SK-N-SH (cell line): ENCODE data around the gene RIN2. TPM values are rescaled to one million over a fixed set of nuclear protein-coding genes. Genes with fewer than 3 reads are reported as not detected.
A peak's percentile ranks its signal among the peaks of the same experiment; 100 is the strongest.
"Not testable (repeated sequence)": the region's sequence is repeated elsewhere in the genome, so short reads cannot be mapped to it uniquely, and the experiment has no call there.

Experiments
- CTCF ChIA-PET: fragments of 300-600, 350-600 bp; formaldehyde crosslinking; extraction: SDS; loops from one replicate; lab custom pipeline; 2021; lab: Yijun Ruan, JAX
- POLR2A ChIA-PET: fragments of 350-600 bp; sonication (Branson Sonifier 250); formaldehyde crosslinking; extraction: SDS; loops from one replicate; lab custom pipeline; 2020; ENCODE audit warnings: antibody characterized with exemption, inconsistent platforms; lab: Yijun Ruan, JAX
- DNase-seq: peaks from one replicate; pipeline ENCODE4 v3.0.0; 2012
- H2AFZ ChIP-seq: fragments of 200-600 bp; sonication (generic); 2 replicates; pipeline ENCODE4 v1.8.1; 2016; ENCODE audit warnings: antibody characterized with exemption, mild to moderate bottlenecking, low read depth
- H3F3A ChIP-seq: fragments of 200-600 bp; sonication (generic); replicated peaks from 2 replicates; pipeline ENCODE3; 2016; ENCODE audit warnings: antibody characterized with exemption, mild to moderate bottlenecking; ENCODE audit not compliant: insufficient read depth
- H3K27ac ChIP-seq, 2 experiments: fragments of 200-500 bp in 1 of 2; fragments of 200-600 bp in 1 of 2; sonication (Bioruptor generic) in 1 of 2; sonication (generic), shearing (Covaris generic) in 1 of 2; 2 replicates each; pipeline versions ENCODE4 v1.5.1 to v1.6.1; 2014 to 2016; ENCODE audit warnings: low read depth in 2 of 2, inconsistent platforms in 1 of 2, low read length in 1 of 2, mild to moderate bottlenecking in 1 of 2, mixed read lengths in 1 of 2
- H3K27me3 ChIP-seq: fragments of 200-600 bp; sonication (generic), shearing (Covaris generic); 2 replicates; pipeline ENCODE4 v1.6.1; 2016; ENCODE audit warnings: mixed run types; ENCODE audit not compliant: insufficient read depth
- H3K36me3 ChIP-seq, 2 experiments: fragments of 200-500 bp in 1 of 2; fragments of 200-600 bp in 1 of 2; sonication (Bioruptor generic) in 1 of 2; sonication (generic) in 1 of 2; replicated peaks in 1 of 2; 2 replicates each; pipeline versions ENCODE3 to v1.5.1; 2014 to 2016; ENCODE audit warnings: low read length in 1 of 2, mild to moderate bottlenecking in 1 of 2; ENCODE audit not compliant: insufficient read depth in 2 of 2, control insufficient read depth in 1 of 2
- H3K4me1 ChIP-seq, 2 experiments: fragments of 200-500 bp in 1 of 2; fragments of 200-600 bp in 1 of 2; sonication (Bioruptor generic) in 1 of 2; sonication (generic), shearing (Covaris generic) in 1 of 2; 2 replicates each; pipeline versions ENCODE4 v1.5.1 to v1.6.1; 2014 to 2016; ENCODE audit warnings: low read depth in 1 of 2, low read length in 1 of 2, mixed run types in 1 of 2; ENCODE audit not compliant: insufficient read depth in 2 of 2, control insufficient read depth in 1 of 2
- H3K4me2 ChIP-seq: fragments of 200-600 bp; sonication (generic), shearing (Covaris generic); 2 replicates; pipeline ENCODE4 v1.6.1; 2017; ENCODE audit warnings: mixed run types
- H3K4me3 ChIP-seq, 2 experiments: fragments of 200-500 bp in 1 of 2; fragments of 200-600 bp in 1 of 2; sonication (Bioruptor generic) in 1 of 2; sonication (generic), shearing (Covaris generic) in 1 of 2; 2 replicates each; pipeline versions ENCODE4 v1.5.1 to v1.8.1; 2014 to 2016; ENCODE audit warnings: low read depth in 2 of 2, inconsistent platforms in 1 of 2, low read length in 1 of 2, mild to moderate bottlenecking in 1 of 2, mixed read lengths in 1 of 2, moderate library complexity in 1 of 2
- H3K79me2 ChIP-seq: fragments of 200-600 bp; sonication (generic); 2 replicates; pipeline ENCODE4 v1.8.1; 2017; ENCODE audit warnings: mild to moderate bottlenecking; ENCODE audit not compliant: insufficient read depth
- H3K9ac ChIP-seq: fragments of 200-600 bp; sonication (generic); 2 replicates; pipeline ENCODE4 v1.6.1; 2017; ENCODE audit warnings: mixed run types
- H3K9me2 ChIP-seq: fragments of 200-600 bp; sonication (generic); 2 replicates; pipeline ENCODE4 v1.6.1; 2017; ENCODE audit warnings: mixed run types
- H3K9me3 ChIP-seq: fragments of 200-600 bp; sonication (generic); 2 replicates; pipeline ENCODE4 v1.6.1; 2017; ENCODE audit warnings: mixed run types, mild to moderate bottlenecking, moderate library complexity
- H4K20me1 ChIP-seq: fragments of 200-600 bp; sonication (generic); 2 replicates; pipeline ENCODE4 v1.6.1; 2017; ENCODE audit warnings: mild to moderate bottlenecking, mixed run types; ENCODE audit not compliant: insufficient read depth
- CTCF ChIP-seq: fragments of 200-600 bp; sonication (generic); IDR thresholded peaks from 2 replicates; pipeline ENCODE4 v1.6.1; 2017; ENCODE audit warnings: antibody characterized with exemption, mild to moderate bottlenecking, moderate library complexity
- ELF1 ChIP-seq: IDR thresholded peaks from 2 replicates; pipeline ENCODE4 v1.4.0; 2012
- EP300 ChIP-seq, 2 experiments: IDR thresholded peaks; 2 replicates each; pipeline versions ENCODE4 v1.4.0 to v1.6.1; 2012; ENCODE audit warnings: borderline replicate concordance in 1 of 2, low read depth in 1 of 2, low read length in 1 of 2
- FOXJ3 ChIP-seq: sonication (generic); formaldehyde crosslinking; IDR thresholded peaks from 2 replicates; pipeline ENCODE4 v1.5.1; 2020; ENCODE audit warnings: mild to moderate bottlenecking, missing genetic modification reagents
- GABPA ChIP-seq: IDR thresholded peaks from 2 replicates; pipeline ENCODE4 v1.4.0; 2012; ENCODE audit warnings: low read depth, mild to moderate bottlenecking
- IRF3 ChIP-seq: fragments of 150-350 bp; IDR thresholded peaks from 2 replicates; pipeline ENCODE4 v1.6.1; 2016; ENCODE audit warnings: mild to moderate bottlenecking, low read depth, low read length
- MAX ChIP-seq: IDR thresholded peaks from 2 replicates; pipeline ENCODE4 v1.4.0; 2012; ENCODE audit warnings: low read depth
- NFIC ChIP-seq: IDR thresholded peaks from 2 replicates; pipeline ENCODE4 v1.4.0; 2012; ENCODE audit warnings: borderline replicate concordance
- PBX3 ChIP-seq: IDR thresholded peaks from 2 replicates; pipeline ENCODE4; 2012
- RFX5 ChIP-seq: IDR thresholded peaks from 2 replicates; pipeline ENCODE4 v1.6.1; 2012; ENCODE audit warnings: mild to moderate bottlenecking, improper control_type of control experiment, low read length
- SIN3A ChIP-seq: IDR thresholded peaks from 2 replicates; pipeline ENCODE4 v1.6.1; 2012; ENCODE audit warnings: low read depth, mild to moderate bottlenecking, low read length, moderate library complexity, borderline replicate concordance
- SMC3 ChIP-seq: IDR thresholded peaks from 2 replicates; pipeline ENCODE4 v1.6.1; 2012; ENCODE audit warnings: low read depth, low read length, improper control_type of control experiment
- TAF1 ChIP-seq: IDR thresholded peaks from 2 replicates; pipeline ENCODE4 v1.6.1; 2012; ENCODE audit warnings: low read depth, mild to moderate bottlenecking, low read length, moderate library complexity, borderline replicate concordance
- TCF12 ChIP-seq: IDR thresholded peaks from 2 replicates; pipeline ENCODE4 v1.4.0; 2012
- ZBTB33 ChIP-seq: IDR thresholded peaks from 2 replicates; pipeline ENCODE4 v1.4.0; 2012; ENCODE audit warnings: low read depth, borderline replicate concordance
- WGBS: methylation state at CpG from one replicate; pipeline ENCODE4 v1.1.6; 2017; ENCODE audit warnings: low lambda C conversion rate; 5-methylcytosine and 5-hydroxymethylcytosine counted together
- polyA plus RNA-seq, 3 experiments: library from polyadenylated mRNA; depleted of rRNA; stranded (reverse); fragments of >200 nt; gene quantifications; 2 replicates each; pipeline ENCODE4 v1.2.3, GENCODE V29; 2012

RIN2 gene
- polyA plus RNA-seq, 1 of the 3 experiments (the other 2 are of a cell fraction) = 6.8 TPM

- no peak for TF ChIP-seq IRF3
- no peak for TF ChIP-seq ZBTB33
- TF ChIP-seq TAF1 = no peak
- TF ChIP-seq TCF12 = peak; percentile 89
- TF ChIP-seq CTCF = no peak
Measured at GRCh38 chr20:19750907-19751636, 7.0 kb upstream of the RIN2 start (continued).

- H3K27me3 ChIP-seq, H3K4me3 ChIP-seq, H3K79me2 ChIP-seq, H3K27ac ChIP-seq, H3K4me2 ChIP-seq, DNase-seq, H3K9me3 ChIP-seq, H3F3A ChIP-seq, H3K9ac ChIP-seq, H3K9me2 ChIP-seq, CTCF ChIA-PET, H3K36me3 ChIP-seq, H2AFZ ChIP-seq, H4K20me1 ChIP-seq, POLR2A ChIA-PET: not testable (repeated sequence)
- H3K4me1 ChIP-seq = peaks cover 6 to 16% of the 10 kb centered on the region in 2 experiments
- 94% methylated on average over 11 of the region's 14 CpGs for WGBS
Measured at GRCh38 chr20:19754201-19754600, 3.9 kb upstream of the RIN2 start.

- no peaks in the 10 kb centered on the region for H3F3A ChIP-seq
- peaks cover 9 to 17% of the 10 kb centered on the region in 2 experiments for H3K4me1 ChIP-seq
- H3K9me3 ChIP-seq = no peaks in the 10 kb centered on the region
- no peaks in the 10 kb centered on the region for H4K20me1 ChIP-seq
- peak overlapping the region; percentile 84 to 91 for H3K4me3 ChIP-seq
- peaks cover 0 to 2% of the 10 kb centered on the region in 2 experiments for H3K36me3 ChIP-seq
- peak overlapping the region; percentile 82 to 84; a peak in 3 of 4 replicates for H3K27ac ChIP-seq
- ChIA-PET CTCF (interaction anchor here (0.6 to 1.4 kb wide), 4 partner anchors 28 to 266 kb away, joined by 3 to 5 read pairs (median 3); partner anchors contain the start of gene NAA20), POLR2A (no interaction called here)
- no peaks in the 10 kb centered on the region for H3K9me2 ChIP-seq
- WGBS = 53% methylated on average over 17 of the region's 22 CpGs
- peak overlapping the region; percentile 92 for H3K9ac ChIP-seq
- H2AFZ ChIP-seq = peak overlapping the region; percentile 96
- H3K79me2 ChIP-seq = peaks cover 9% of the 10 kb centered on the region; the same call in 1 of the 2 replicates
- no peak for DNase-seq
- H3K27me3 ChIP-seq = no peaks in the 10 kb centered on the region
- peak overlapping the region; percentile 99 for H3K4me2 ChIP-seq
- no peak for TF ChIP-seq IRF3
- TF ChIP-seq FOXJ3 (CRISPR knock-in tag) = no peak
- no peak for TF ChIP-seq TAF1
- TF ChIP-seq NFIC = no peak
- TF ChIP-seq PBX3 = no peak
- TF ChIP-seq MAX = no peak
- no peak for TF ChIP-seq EP300 (IDR thresholded peaks at IDR 0.05; ENCODE audit: borderline replicate concordance in 1 of 2, low read depth in 1 of 2, low read length in 1 of 2)
- TF ChIP-seq GABPA = no peak
- TF ChIP-seq SMC3 = no peak
- no peak for TF ChIP-seq RFX5
- TF ChIP-seq SIN3A = no peak
- TF ChIP-seq ELF1 = no peak
Measured at GRCh38 chr20:19756761-19757486, 1.1 kb upstream of the RIN2 start.
